ENCODE measurements around the gene TNS4. TPM values are rescaled to one million over a fixed set of nuclear protein-coding genes. Genes with fewer than 3 reads are reported as not detected.

TNS4 gene
- total and polyA plus RNA-seq, 8 donors: 0.18 to 23.2 (median 0.76) TPM; not detected in 2

DNA sequence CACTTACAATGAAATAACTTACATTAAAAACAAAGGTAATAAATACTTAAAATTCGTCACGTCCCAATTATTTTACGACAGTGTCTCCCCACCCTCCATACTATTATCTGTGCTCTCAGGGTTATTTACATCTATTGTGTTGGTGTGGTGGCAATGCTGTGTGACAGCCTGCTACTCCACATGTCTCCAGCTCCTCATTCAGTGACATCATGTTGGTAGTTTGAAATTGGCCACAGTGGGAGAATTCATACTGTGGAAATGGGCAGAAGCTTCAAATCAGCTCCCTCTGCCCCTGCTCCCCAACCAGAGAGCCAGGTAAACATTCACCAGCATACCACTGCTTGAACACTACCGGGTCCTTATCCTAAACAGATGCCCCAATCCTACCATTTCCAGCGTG lies 6.3 kb downstream of the TNS4 start:
- H3K27ac ChIP-seq: no peak overlapping the region
- peaks cover 14 to 43% (median 31%) of the 10 kb centered on the region in 4 donors for H3K4me1 ChIP-seq
- no peaks in the 10 kb centered on the region for H3K27me3 ChIP-seq
- no peaks in the 10 kb centered on the region for H3K36me3 ChIP-seq
- intact Hi-C loops (cut with DNase I; ENCODE audit: low total_unique reads): no loop called here
- H3K4me3 ChIP-seq: no peak overlapping the region
- TF ChIP-seq, protein P1, sequence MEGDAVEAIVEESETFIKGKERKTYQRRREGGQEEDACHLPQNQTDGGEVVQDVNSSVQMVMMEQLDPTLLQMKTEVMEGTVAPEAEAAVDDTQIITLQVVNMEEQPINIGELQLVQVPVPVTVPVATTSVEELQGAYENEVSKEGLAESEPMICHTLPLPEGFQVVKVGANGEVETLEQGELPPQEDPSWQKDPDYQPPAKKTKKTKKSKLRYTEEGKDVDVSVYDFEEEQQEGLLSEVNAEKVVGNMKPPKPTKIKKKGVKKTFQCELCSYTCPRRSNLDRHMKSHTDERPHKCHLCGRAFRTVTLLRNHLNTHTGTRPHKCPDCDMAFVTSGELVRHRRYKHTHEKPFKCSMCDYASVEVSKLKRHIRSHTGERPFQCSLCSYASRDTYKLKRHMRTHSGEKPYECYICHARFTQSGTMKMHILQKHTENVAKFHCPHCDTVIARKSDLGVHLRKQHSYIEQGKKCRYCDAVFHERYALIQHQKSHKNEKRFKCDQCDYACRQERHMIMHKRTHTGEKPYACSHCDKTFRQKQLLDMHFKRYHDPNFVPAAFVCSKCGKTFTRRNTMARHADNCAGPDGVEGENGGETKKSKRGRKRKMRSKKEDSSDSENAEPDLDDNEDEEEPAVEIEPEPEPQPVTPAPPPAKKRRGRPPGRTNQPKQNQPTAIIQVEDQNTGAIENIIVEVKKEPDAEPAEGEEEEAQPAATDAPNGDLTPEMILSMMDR (IDR thresholded peaks at IDR 0.05): no peak
- TF ChIP-seq POLR2AphosphoS5 (IDR thresholded peaks at IDR 0.05): no peak
- no peak for TF ChIP-seq POLR2A (IDR thresholded peaks at IDR 0.05)
- no peak for TF ChIP-seq EP300 (IDR thresholded peaks at IDR 0.05)
- 71 to 81% (median 74%) methylated on average over 5 of the region's 5 CpGs for WGBS, 5 donors
- H3K9me3 ChIP-seq: no peaks in the 10 kb centered on the region
- no peak for DNase-seq

DNA sequence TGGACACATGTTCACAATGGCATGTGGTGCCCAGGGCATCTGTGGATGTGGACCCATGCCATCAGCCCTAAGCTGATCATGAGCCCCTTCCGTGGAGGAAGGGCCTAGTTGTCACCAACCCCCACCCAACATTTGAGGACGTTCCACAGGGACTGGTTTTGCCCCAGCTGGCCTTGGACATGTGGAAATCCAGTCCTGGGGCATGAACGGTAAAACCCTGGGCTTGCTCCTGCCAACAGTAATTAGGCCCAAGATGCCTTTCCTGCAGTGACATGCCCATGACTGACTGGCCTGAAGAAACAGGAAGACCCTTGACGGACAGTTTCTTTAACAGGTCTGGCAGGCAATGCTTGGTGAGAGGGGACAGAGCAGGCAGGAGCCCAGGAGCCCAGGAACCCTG lies 7.7 kb downstream of the TNS4 start:
- Histone ChIP-seq H3K4me1 (peaks cover 7 to 35% (median 23%) of the 10 kb centered on the region in 4 donors), H3K27me3 (no peaks in the 10 kb centered on the region), H3K27ac (no peak overlapping the region), H3K9me3 (no peaks in the 10 kb centered on the region), H3K4me3 (no peak overlapping the region), H3K36me3 (no peaks in the 10 kb centered on the region)
- no peak for DNase-seq
- TF ChIP-seq, protein P1 (IDR thresholded peaks at IDR 0.05): no peak
- TF ChIP-seq POLR2AphosphoS5 (IDR thresholded peaks at IDR 0.05): no peak
- no peak for TF ChIP-seq EP300 (IDR thresholded peaks at IDR 0.05)
- no peak for TF ChIP-seq POLR2A (IDR thresholded peaks at IDR 0.05)
- WGBS, 5 donors: 72 to 83% (median 80%) methylated on average over 4 of the region's 4 CpGs
- intact Hi-C loops (cut with DNase I; ENCODE audit: low total_unique reads): no loop called here

DNA sequence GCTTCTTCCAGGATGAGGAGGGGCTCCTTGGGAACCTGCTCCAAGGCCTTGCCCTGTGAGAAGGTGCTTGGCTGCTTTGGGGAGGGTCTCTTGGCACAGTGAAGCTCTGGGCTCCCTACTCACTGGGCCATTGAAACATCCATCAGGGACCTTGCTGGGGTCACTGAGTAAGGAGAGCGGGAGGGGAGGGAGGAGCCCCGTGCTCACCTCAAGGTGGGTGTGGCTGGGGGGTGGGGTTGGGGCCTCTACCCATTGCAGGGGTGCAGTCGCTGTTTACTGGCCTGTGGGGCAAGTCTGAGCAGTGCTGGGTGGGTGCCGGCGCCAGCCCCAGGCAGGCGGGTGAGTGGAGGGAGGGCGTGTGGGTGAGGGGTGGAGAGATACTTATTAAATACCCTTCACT lies 9.9 kb downstream of the TNS4 start:
- DNase-seq: peak in 1 of 2 donors; percentile 48
- Histone ChIP-seq H3K27ac (peak overlapping the region in 1 of 5 donors; percentile 68), H3K36me3 (no peaks in the 10 kb centered on the region), H3K4me1 (peaks cover 5 to 40% (median 16%) of the 10 kb centered on the region in 4 donors), H3K4me3 (no peak overlapping the region), H3K9me3 (no peaks in the 10 kb centered on the region), H3K27me3 (no peaks in the 10 kb centered on the region)
- intact Hi-C loops (cut with DNase I; ENCODE audit: low total_unique reads): no loop called here
- TF ChIP-seq POLR2A (IDR thresholded peaks at IDR 0.05) (no peak), POLR2AphosphoS5 (IDR thresholded peaks at IDR 0.05) (no peak), EP300 (IDR thresholded peaks at IDR 0.05) (no peak)
- TF ChIP-seq, protein P1 (IDR thresholded peaks at IDR 0.05): no peak
- WGBS, 5 donors: 61 to 78% (median 70%) methylated on average over 7 of the region's 7 CpGs

DNA sequence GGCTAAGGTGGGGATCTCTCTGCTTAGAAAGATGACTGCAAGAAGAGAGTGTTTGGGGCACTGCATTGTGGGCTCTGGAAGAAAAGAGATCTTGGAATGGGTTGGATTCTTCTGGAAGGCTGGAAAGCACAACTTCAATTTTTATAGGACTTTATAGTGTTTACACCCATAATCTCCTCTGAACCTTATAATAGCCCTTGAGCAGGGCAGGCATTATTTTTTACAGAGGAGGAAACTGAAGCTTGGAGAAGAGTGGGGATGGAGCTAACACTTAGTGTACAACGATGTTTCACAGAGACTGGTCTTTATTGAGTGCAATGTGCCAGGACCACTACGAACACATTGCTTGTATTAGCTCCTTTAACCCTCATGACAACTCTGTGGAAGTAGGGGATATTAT lies 10.4 kb downstream of the TNS4 start:
- intact Hi-C loops (cut with DNase I; ENCODE audit: low total_unique reads): no loop called here
- Histone ChIP-seq H3K36me3 (no peaks in the 10 kb centered on the region), H3K9me3 (no peaks in the 10 kb centered on the region), H3K27me3 (no peaks in the 10 kb centered on the region), H3K4me3 (no peak overlapping the region), H3K27ac (peak overlapping the region in 2 of 5 donors; percentile 49 to 68), H3K4me1 (peaks cover 5 to 44% (median 16%) of the 10 kb centered on the region in 4 donors)
- TF ChIP-seq, protein P1 (IDR thresholded peaks at IDR 0.05): no peak
- no peak for TF ChIP-seq EP300 (IDR thresholded peaks at IDR 0.05)
- TF ChIP-seq POLR2A (IDR thresholded peaks at IDR 0.05): no peak
- no peak for TF ChIP-seq POLR2AphosphoS5 (IDR thresholded peaks at IDR 0.05)
- 81 to 95% (median 85%) methylated on average over 2 of the region's 2 CpGs for WGBS, 5 donors
- DNase-seq: no peak

Measured in stomach (tissue), 9 donors.